A549 (cell line): ENCODE results near the gene LPO. TPM values are rescaled to one million over a fixed set of nuclear protein-coding genes. Genes with fewer than 3 reads are reported as not detected.

Experiments
- ATAC-seq, 2 experiments: fragments of 200-7000 bp in 1 of 2; fragments of >200 bp in 1 of 2; cut with Nextera tagmentation in 1 of 2; cut with Tn5 transposase in 1 of 2; 3 replicates each; pipeline versions ENCODE4 v1.8.0 to v1.9.1; 2018 to 2020; ENCODE audit warnings: mild to moderate bottlenecking in 1 of 2, moderate library complexity in 1 of 2
- CTCF ChIA-PET: fragments of 300-600 bp; sonication (Branson Sonifier 250); formaldehyde crosslinking; extraction: SDS; loops from one replicate; lab custom pipeline; 2021; ENCODE audit warnings: antibody characterized with exemption, inconsistent platforms; lab: Yijun Ruan, JAX
- POLR2A ChIA-PET: fragments of 350-600 bp; formaldehyde crosslinking; extraction: SDS; loops from one replicate; lab custom pipeline; 2021; ENCODE audit warnings: antibody characterized with exemption, inconsistent platforms; lab: Yijun Ruan, JAX
- DNase-seq, 2 experiments: peaks; one replicate each; pipeline versions ENCODE4 v3.0.0 to v3.0.0-alpha.2; 2011 to 2016; ENCODE audit warnings: low read depth in 1 of 2, low spot score in 1 of 2
- FAIRE-seq: peaks from 2 replicates; lab custom pipeline; 2011; peaks lifted over from hg19 to GRCh38; lab: Jason Lieb, UNC
- H3K27ac ChIP-seq, 2 experiments: fragments of >200 bp; sonication (Bioruptor Twin); formaldehyde crosslinking; 3 replicates each; pipeline ENCODE4 v1.5.1; 2016 to 2017
- H3K4me1 ChIP-seq: fragments of >200 bp; sonication (Bioruptor Twin); formaldehyde crosslinking; 3 replicates; pipeline ENCODE4 v1.6.1; 2016
- H3K4me2 ChIP-seq: fragments of >200 bp; sonication (Bioruptor Twin); formaldehyde crosslinking; 3 replicates; pipeline ENCODE4 v1.6.1; 2016
- H3K4me3 ChIP-seq: fragments of >200 bp; sonication (Bioruptor Twin); formaldehyde crosslinking; 3 replicates; pipeline ENCODE4 v1.5.1; 2016
- H3K9me3 ChIP-seq: fragments of >200 bp; sonication (Bioruptor Twin); formaldehyde crosslinking; 3 replicates; pipeline ENCODE4 v1.6.1; 2016
- CHD2 ChIP-seq: fragments of 150-350 bp; IDR thresholded peaks from 2 replicates; pipeline ENCODE4 v1.6.1; 2014; ENCODE audit warnings: low read length; ENCODE audit not compliant: partially characterized antibody
- CHD4 ChIP-seq: fragments of 200-600 bp; sonication (generic); IDR thresholded peaks from 2 replicates; pipeline ENCODE4 v1.6.1; 2016; ENCODE audit warnings: antibody characterized with exemption, mild to moderate bottlenecking, borderline replicate concordance
- E2F6 ChIP-seq: IDR thresholded peaks from 2 replicates; pipeline ENCODE4 v1.6.1; 2012; ENCODE audit warnings: low read depth, borderline replicate concordance
- ELK1 ChIP-seq: fragments of 150-350 bp; IDR thresholded peaks from 2 replicates; pipeline ENCODE4 v1.6.1; 2014; ENCODE audit warnings: low read depth, mild to moderate bottlenecking, low read length
- FOSL2 ChIP-seq, 2 experiments: fragments of 450-650 bp in 1 of 2; fragments of >200 bp in 1 of 2; sonication (Bioruptor Twin) in 1 of 2; formaldehyde crosslinking; IDR thresholded peaks; 2 replicates each; pipeline versions ENCODE4 v1.5.0 to v1.6.1; 2016 to 2020; ENCODE audit warnings: mild to moderate bottlenecking in 1 of 2, moderate library complexity in 1 of 2
- HDAC2 ChIP-seq: fragments of 200-600 bp; sonication (generic); IDR thresholded peaks from 2 replicates; pipeline ENCODE4 v1.6.1; 2016
- HMGXB4 ChIP-seq: fragments of 250-450 bp; sonication (Bioruptor Pico); IDR thresholded peaks from 2 replicates; pipeline ENCODE4 v1.5.0; 2021; ENCODE audit warnings: mild to moderate bottlenecking, moderate library complexity, borderline replicate concordance
- HOXB5 ChIP-seq: fragments of 250-450 bp; sonication (Bioruptor Pico); IDR thresholded peaks from 2 replicates; pipeline ENCODE4 v1.5.0; 2020; ENCODE audit warnings: mild to moderate bottlenecking, moderate library complexity
- JUNB ChIP-seq: fragments of >200 bp; sonication (Bioruptor Twin); formaldehyde crosslinking; IDR thresholded peaks from 2 replicates; pipeline ENCODE4 v1.6.1; 2016
- MAFK ChIP-seq: fragments of 450-650 bp; IDR thresholded peaks from 2 replicates; pipeline ENCODE4 v1.6.1; 2014; ENCODE audit not compliant: partially characterized antibody
- MAX ChIP-seq: IDR thresholded peaks from 2 replicates; pipeline ENCODE4 v1.6.1; 2012
- MAZ ChIP-seq: fragments of 150-350 bp; IDR thresholded peaks from 2 replicates; pipeline ENCODE4 v1.6.1; 2014; ENCODE audit warnings: antibody characterized with exemption, low read depth, low read length, borderline replicate concordance
- MYC ChIP-seq: IDR thresholded peaks from 2 replicates; pipeline ENCODE4 v1.6.1; 2012; ENCODE audit warnings: mild to moderate bottlenecking, inconsistent platforms, low read length, improper control_type of control experiment, borderline replicate concordance
- NPAS2 ChIP-seq: fragments of 250-450 bp; sonication (Bioruptor Pico); IDR thresholded peaks from 2 replicates; pipeline ENCODE4 v1.8.0; 2022; ENCODE audit warnings: mild to moderate bottlenecking, moderate library complexity, borderline replicate concordance
- NR3C1 ChIP-seq: fragments of >200 bp; sonication (Bioruptor Twin); formaldehyde crosslinking; IDR thresholded peaks from 3 replicates; pipeline ENCODE4 v1.6.1; 2017
- POLR2AphosphoS2 ChIP-seq: conservative IDR thresholded peaks from 2 replicates; pipeline ENCODE4 v1.6.1; 2012; ENCODE audit warnings: low read length, improper control_type of control experiment, inconsistent platforms
- RNF2 ChIP-seq: fragments of 200-600 bp; sonication (generic); IDR thresholded peaks from 2 replicates; pipeline ENCODE4 v1.6.1; 2016; ENCODE audit warnings: low read depth, mild to moderate bottlenecking, antibody characterized with exemption, moderate library complexity, borderline replicate concordance
- SMC3 ChIP-seq: fragments of >200 bp; sonication (Bioruptor Twin); formaldehyde crosslinking; IDR thresholded peaks from 3 replicates; pipeline ENCODE4 v1.6.1; 2018; ENCODE audit warnings: inconsistent platforms
- TP53 ChIP-seq: fragments of 250-450 bp; sonication (Bioruptor Pico); IDR thresholded peaks from 2 replicates; pipeline ENCODE4 v1.5.0; 2021; ENCODE audit warnings: mild to moderate bottlenecking, moderate library complexity
- USF2 ChIP-seq: fragments of 450-650 bp; IDR thresholded peaks from 2 replicates; pipeline ENCODE4 v1.6.1; 2014; ENCODE audit warnings: antibody characterized with exemption
- WGBS: methylation state at CpG from one replicate; pipeline ENCODE4 v1.1.6; 2017; ENCODE audit errors: missing lambda C conversion rate; 5-methylcytosine and 5-hydroxymethylcytosine counted together
- polyA plus RNA-seq, 4 experiments: library from polyadenylated mRNA; depleted of rRNA in 3 of 4; stranded (reverse); fragments of >200 nt; fragmentation: RNase III in 1 of 4; extraction: RNeasy Plus Mini Kit Qiagen cat#74134 plus additional on column Dnase treatment in 1 of 4; gene quantifications; 2 replicates in 3 of 4; 3 replicates in 1 of 4; pipeline ENCODE4 v1.2.3, GENCODE V29; 2011 to 2017
- TF ChIP-seq, protein P1 (sequence below): fragments of >200 bp; sonication (Bioruptor Twin); formaldehyde crosslinking; IDR thresholded peaks from 3 replicates; pipeline ENCODE4 v1.6.1; 2016

LPO gene
- polyA plus RNA-seq, 2 of the 4 experiments (the other 2 are of a cell fraction): not detected

DNA sequence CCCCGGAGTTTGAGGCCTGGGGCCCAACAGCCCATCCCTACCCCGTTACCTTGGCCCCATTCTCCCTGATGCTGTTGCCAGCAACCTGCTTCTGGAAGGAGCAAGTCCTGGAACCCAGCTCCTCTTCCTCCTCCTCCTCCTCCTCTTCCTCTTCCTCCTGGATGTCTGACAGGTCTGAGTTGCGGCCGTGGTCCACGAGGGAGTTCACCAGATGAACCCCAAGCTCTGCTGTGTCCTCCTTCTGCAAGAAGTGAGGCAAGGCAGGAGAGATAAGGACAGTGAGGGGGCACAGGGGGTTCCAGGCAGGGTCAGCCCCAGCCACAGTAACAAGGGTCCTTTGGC, 71.5 kb downstream of the LPO start:
- ChIA-PET CTCF (interaction anchor here (0.7 to 19.5 kb wide), 5 partner anchors 36 to 140 kb away, joined by 3 to 315 read pairs (median 4); partner anchors contain the start of gene RNF43), POLR2A (interaction anchor here (1.4 kb wide), 1 partner anchor 42 kb away, joined by 3 read pairs; the partner anchor contains the start of gene SUPT4H1)
- FAIRE-seq (no peak), ATAC-seq (no peak), DNase-seq (no peak)
- TF ChIP-seq MAZ (no peak), NR3C1 (no peak), E2F6 (no peak), NPAS2 (no peak), POLR2AphosphoS2 (no peak)
- TF ChIP-seq, protein P1, sequence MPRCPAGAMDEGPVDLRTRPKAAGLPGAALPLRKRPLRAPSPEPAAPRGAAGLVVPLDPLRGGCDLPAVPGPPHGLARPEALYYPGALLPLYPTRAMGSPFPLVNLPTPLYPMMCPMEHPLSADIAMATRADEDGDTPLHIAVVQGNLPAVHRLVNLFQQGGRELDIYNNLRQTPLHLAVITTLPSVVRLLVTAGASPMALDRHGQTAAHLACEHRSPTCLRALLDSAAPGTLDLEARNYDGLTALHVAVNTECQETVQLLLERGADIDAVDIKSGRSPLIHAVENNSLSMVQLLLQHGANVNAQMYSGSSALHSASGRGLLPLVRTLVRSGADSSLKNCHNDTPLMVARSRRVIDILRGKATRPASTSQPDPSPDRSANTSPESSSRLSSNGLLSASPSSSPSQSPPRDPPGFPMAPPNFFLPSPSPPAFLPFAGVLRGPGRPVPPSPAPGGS: no peak
- TF ChIP-seq, all 56 proteins: peak for 0
- H3K9me3 ChIP-seq: no peaks in the 10 kb centered on the region
- H3K4me1 ChIP-seq: no peaks in the 10 kb centered on the region
- H3K4me3 ChIP-seq: no peak overlapping the region
- 58% methylated on average over 5 of the region's 5 CpGs for WGBS
- H3K27ac ChIP-seq: no peak overlapping the region
- H3K4me2 ChIP-seq: no peak overlapping the region

DNA sequence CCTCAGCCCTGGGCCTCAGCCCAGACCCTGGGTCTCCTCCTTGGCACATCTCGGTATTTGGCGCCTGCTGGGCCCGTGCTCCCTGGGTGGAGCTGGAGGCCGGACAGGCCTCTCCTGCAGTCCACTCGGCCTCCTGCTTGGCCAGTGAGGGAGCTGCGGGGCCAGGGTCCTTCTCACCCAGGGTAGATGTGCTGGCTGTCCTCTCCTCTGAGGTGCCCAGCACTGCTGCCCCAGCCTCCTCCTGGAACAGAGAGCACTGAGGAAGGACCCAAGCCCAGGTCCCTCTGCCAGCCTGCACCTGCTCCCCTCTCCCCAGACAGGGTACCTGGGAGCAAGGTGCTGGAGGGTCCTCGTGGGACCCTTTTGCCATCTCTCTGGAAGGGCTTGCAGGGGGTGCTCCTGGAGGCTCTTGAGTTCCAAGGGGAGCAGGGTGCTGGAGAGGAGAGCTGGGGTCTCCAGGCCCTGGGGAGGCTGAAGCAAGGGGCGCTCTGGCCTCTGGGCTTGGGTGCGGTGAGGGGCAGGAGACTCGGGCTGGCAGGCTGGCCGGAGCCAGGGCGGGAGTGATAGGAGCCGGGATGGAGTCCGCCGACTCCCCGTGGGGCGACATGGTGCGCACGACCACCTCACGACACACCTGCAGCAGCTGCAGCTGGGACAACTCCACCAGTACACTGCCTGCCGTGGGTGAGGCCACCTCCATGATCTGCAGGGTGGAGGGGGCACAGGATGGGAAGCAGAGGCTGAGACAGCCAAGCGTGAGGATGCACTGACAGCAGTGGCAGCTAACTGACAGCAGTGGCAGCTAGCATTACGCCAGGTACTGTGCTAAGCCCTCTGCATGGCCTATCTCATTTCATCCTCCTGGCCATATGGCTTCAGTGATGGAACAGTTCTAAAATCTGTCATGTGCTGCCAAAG, 72.4 kb downstream of the LPO start:
- CTCF ChIA-PET: interaction anchor here (0.7 to 19.5 kb wide), 5 partner anchors 7 to 139 kb away, joined by 3 to 315 read pairs (median 165); partner anchors contain the start of gene RNF43
- ATAC-seq (no peak), FAIRE-seq (no peak)

More for the DNA sequence above, 72.4 kb downstream of the LPO start:
- Histone ChIP-seq H3K27ac (no peak overlapping the region), H3K9me3 (no peaks in the 10 kb centered on the region), H3K4me1 (no peaks in the 10 kb centered on the region), H3K4me3 (no peak overlapping the region), H3K4me2 (no peak overlapping the region)
- no peak for TF ChIP-seq HMGXB4
- TF ChIP-seq CHD4: no peak
- no peak for TF ChIP-seq RNF2
- TF ChIP-seq JUNB: no peak
- TF ChIP-seq MAZ: no peak
- TF ChIP-seq CHD2: no peak
- TF ChIP-seq SMC3: no peak
- no peak for TF ChIP-seq MYC
- TF ChIP-seq ELK1: no peak
- no peak for TF ChIP-seq HOXB5 (CRISPR knock-in tag)
- TF ChIP-seq FOSL2 (IDR thresholded peaks at IDR 0.05): no peak
- no peak for TF ChIP-seq FOSL2 (CRISPR knock-in tag; IDR thresholded peaks at IDR 0.05)
- TF ChIP-seq MAFK: no peak
- no peak for TF ChIP-seq USF2
- no peak for TF ChIP-seq MAX
- no peak for TF ChIP-seq HDAC2
- TF ChIP-seq TP53 (CRISPR knock-in tag): no peak
- POLR2A ChIA-PET: interaction anchor here (1.4 kb wide), 1 partner anchor 41 kb away, joined by 3 read pairs; the partner anchor contains the start of gene SUPT4H1
- no peak for DNase-seq
- 69% methylated on average over 23 of the region's 23 CpGs for WGBS
